HepG2 (cell line): Measurements from ENCODE around the gene LCK. TPM values are rescaled to one million over a fixed set of nuclear protein-coding genes. Genes with fewer than 3 reads are reported as not detected.

Experiments
- ARNT2 ChIP-seq: sonication (generic); formaldehyde crosslinking; IDR thresholded peaks from 2 replicates; pipeline ENCODE4 v1.8.0; 2022; ENCODE audit warnings: mild to moderate bottlenecking, low read depth, missing genetic modification reagents, moderate library complexity
- ATAD3A ChIP-seq: sonication (generic); formaldehyde crosslinking; IDR thresholded peaks from 2 replicates; pipeline ENCODE4 v1.4.0; 2020; ENCODE audit warnings: missing genetic modification reagents
- CBX2 ChIP-seq, 2 experiments: fragments of 200-600 bp in 1 of 2; sonication (generic); formaldehyde crosslinking in 1 of 2; IDR thresholded peaks; 2 replicates each; pipeline versions ENCODE4 v1.7.0 to v1.8.1; 2018 to 2022; ENCODE audit warnings: low read depth in 2 of 2, low read length in 1 of 2, mild to moderate bottlenecking in 1 of 2, missing genetic modification reagents in 1 of 2
- CENPT ChIP-seq: sonication (generic); formaldehyde crosslinking; IDR thresholded peaks from 2 replicates; pipeline ENCODE4 v1.8.0; 2022; ENCODE audit warnings: low read depth, mild to moderate bottlenecking, moderate library complexity, missing genetic modification reagents
- HNF1A ChIP-seq, 2 experiments: sonication (generic) in 1 of 2; formaldehyde crosslinking in 1 of 2; IDR thresholded peaks; 2 replicates each; pipeline versions ENCODE4 v1.4.0 to v1.6.1; 2016 to 2020; ENCODE audit warnings: borderline replicate concordance in 1 of 2, low read depth in 1 of 2, mild to moderate bottlenecking in 1 of 2, missing genetic modification reagents in 1 of 2
- KLF13 ChIP-seq: sonication (generic); formaldehyde crosslinking; IDR thresholded peaks from 2 replicates; pipeline ENCODE4 v1.4.0; 2020; ENCODE audit warnings: mild to moderate bottlenecking, missing genetic modification reagents
- MATR3 ChIP-seq: sonication (generic); formaldehyde crosslinking; IDR thresholded peaks from 2 replicates; pipeline ENCODE4 v1.4.0; 2020; ENCODE audit warnings: missing genetic modification reagents
- RBFOX2 ChIP-seq: fragments of 200-400 bp; formaldehyde crosslinking; IDR thresholded peaks from 2 replicates; pipeline ENCODE4 v1.6.1; 2017; ENCODE audit warnings: low read depth, mild to moderate bottlenecking, low read length
- SAFB2 ChIP-seq: sonication (generic); formaldehyde crosslinking; IDR thresholded peaks from 2 replicates; pipeline ENCODE4 v1.5.1; 2020; ENCODE audit warnings: missing genetic modification reagents, low read depth, mild to moderate bottlenecking, borderline replicate concordance
- SETDB1 ChIP-seq: sonication (generic); formaldehyde crosslinking; IDR thresholded peaks from 2 replicates; pipeline ENCODE4 v1.5.1; 2020; ENCODE audit warnings: missing genetic modification reagents, mild to moderate bottlenecking, borderline replicate concordance
- SMAD3 ChIP-seq: sonication (generic); formaldehyde crosslinking; IDR thresholded peaks from 2 replicates; pipeline ENCODE4 v1.4.0; 2020; ENCODE audit warnings: missing genetic modification reagents
- SP2 ChIP-seq: sonication (generic); formaldehyde crosslinking; IDR thresholded peaks from 2 replicates; pipeline ENCODE4 v1.5.1; 2020; ENCODE audit warnings: mild to moderate bottlenecking, missing genetic modification reagents
- STAG1 ChIP-seq: sonication (generic); formaldehyde crosslinking; IDR thresholded peaks from 2 replicates; pipeline ENCODE4 v1.4.0; 2020; ENCODE audit warnings: missing genetic modification reagents
- TAF1 ChIP-seq: sonication (generic); formaldehyde crosslinking; IDR thresholded peaks from 2 replicates; pipeline ENCODE4 v1.4.0; 2020; ENCODE audit warnings: missing genetic modification reagents
- TMF1 ChIP-seq: sonication (generic); formaldehyde crosslinking; IDR thresholded peaks from 2 replicates; pipeline ENCODE4 v1.8.1; 2022; ENCODE audit warnings: low read depth, missing genetic modification reagents
- ZFP37 ChIP-seq: sonication (generic); formaldehyde crosslinking; IDR thresholded peaks from 2 replicates; pipeline ENCODE4 v1.4.0; 2020; ENCODE audit warnings: missing genetic modification reagents, borderline replicate concordance
- ZNF3 ChIP-seq: IDR thresholded peaks from 2 replicates; pipeline ENCODE4 v1.7.0; 2017; ENCODE audit warnings: inconsistent platforms
- ZNF468 ChIP-seq: sonication (generic); formaldehyde crosslinking; IDR thresholded peaks from 2 replicates; pipeline ENCODE4 v1.8.0; 2022; ENCODE audit warnings: mild to moderate bottlenecking, moderate library complexity, missing genetic modification reagents
- ZNF567 ChIP-seq: sonication (generic); formaldehyde crosslinking; IDR thresholded peaks from 2 replicates; pipeline ENCODE4 v1.8.1; 2023; ENCODE audit warnings: mild to moderate bottlenecking, missing genetic modification reagents, borderline replicate concordance
- ZNF569 ChIP-seq: sonication (generic); formaldehyde crosslinking; IDR thresholded peaks from 2 replicates; pipeline ENCODE4 v1.5.0; 2020; ENCODE audit warnings: mild to moderate bottlenecking, missing genetic modification reagents, moderate library complexity, borderline replicate concordance
- ZNF572 ChIP-seq: sonication (generic); formaldehyde crosslinking; IDR thresholded peaks from 2 replicates; pipeline ENCODE4 v1.5.1; 2020; ENCODE audit warnings: mild to moderate bottlenecking, missing genetic modification reagents
- ZNF619 ChIP-seq: sonication (generic); formaldehyde crosslinking; IDR thresholded peaks from 2 replicates; pipeline ENCODE4 v1.4.0; 2020; ENCODE audit warnings: mild to moderate bottlenecking, missing genetic modification reagents
- polyA plus RNA-seq, 8 experiments: library from polyadenylated mRNA; depleted of rRNA in 3 of 8; stranded (reverse) in 7 of 8; unstranded in 1 of 8; fragments of >200 nt; fragmentation: Illumina TruSeq in 4 of 8; extraction: Trizol in 4 of 8; gene quantifications; 2 replicates each; pipeline versions ENCODE4 v1.2.1 to v1.2.3, GENCODE V29; 2011 to 2016; ENCODE audit warnings: low read depth in 4 of 8, missing spikeins in 1 of 8, mixed read lengths in 1 of 8; ENCODE audit not compliant: insufficient read depth in 1 of 8
- total RNA-seq, 5 experiments: library from RNA; depleted of rRNA; stranded (reverse); fragments of >200 nt; fragmentation: Illumina TruSeq; extraction: Trizol; gene quantifications; 2 replicates each; pipeline ENCODE4 v1.2.3, GENCODE V29; 2016; ENCODE audit warnings: low read depth in 1 of 5
- TF ChIP-seq, protein P1 (sequence below): IDR thresholded peaks from 2 replicates; pipeline ENCODE4 v1.6.1; 2018; ENCODE audit warnings: missing genetic modification reagents
- TF ChIP-seq, protein P2 (sequence below): sonication (generic); formaldehyde crosslinking; IDR thresholded peaks from 2 replicates; pipeline ENCODE4 v1.8.1; 2023; ENCODE audit warnings: mild to moderate bottlenecking, missing genetic modification reagents

Gene LCK
- total and polyA plus RNA-seq, 2 of the 13 experiments (the other 11 are each of a cell fraction or from before 2014, with no cell fraction given), result 0.93 to 1.8 TPM

GRCh38 chr1:32291708-32292538 is 40.9 kb downstream of the LCK start, which contains the start of gene HDAC1 (continued):
- no peak for TF ChIP-seq SMAD3 (CRISPR knock-in tag)
- no peak for TF ChIP-seq ZNF3
- TF ChIP-seq ZNF569 (CRISPR knock-in tag), result no peak
- no peak for TF ChIP-seq HNF1A (IDR thresholded peaks at IDR 0.05; ENCODE audit: low read depth)
- TF ChIP-seq HNF1A (CRISPR knock-in tag; IDR thresholded peaks at IDR 0.05; ENCODE audit: borderline replicate concordance), result 0 out of 2 replicates have a peak, but pooled peaks have one; percentile 35
- TF ChIP-seq, protein P1, sequence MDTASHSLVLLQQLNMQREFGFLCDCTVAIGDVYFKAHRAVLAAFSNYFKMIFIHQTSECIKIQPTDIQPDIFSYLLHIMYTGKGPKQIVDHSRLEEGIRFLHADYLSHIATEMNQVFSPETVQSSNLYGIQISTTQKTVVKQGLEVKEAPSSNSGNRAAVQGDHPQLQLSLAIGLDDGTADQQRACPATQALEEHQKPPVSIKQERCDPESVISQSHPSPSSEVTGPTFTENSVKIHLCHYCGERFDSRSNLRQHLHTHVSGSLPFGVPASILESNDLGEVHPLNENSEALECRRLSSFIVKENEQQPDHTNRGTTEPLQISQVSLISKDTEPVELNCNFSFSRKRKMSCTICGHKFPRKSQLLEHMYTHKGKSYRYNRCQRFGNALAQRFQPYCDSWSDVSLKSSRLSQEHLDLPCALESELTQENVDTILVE (CRISPR knock-in tag), result peak; percentile 78
- TF ChIP-seq, protein P2, sequence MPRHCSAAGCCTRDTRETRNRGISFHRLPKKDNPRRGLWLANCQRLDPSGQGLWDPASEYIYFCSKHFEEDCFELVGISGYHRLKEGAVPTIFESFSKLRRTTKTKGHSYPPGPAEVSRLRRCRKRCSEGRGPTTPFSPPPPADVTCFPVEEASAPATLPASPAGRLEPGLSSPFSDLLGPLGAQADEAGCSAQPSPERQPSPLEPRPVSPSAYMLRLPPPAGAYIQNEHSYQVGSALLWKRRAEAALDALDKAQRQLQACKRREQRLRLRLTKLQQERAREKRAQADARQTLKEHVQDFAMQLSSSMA, result peak; percentile 71; the same call in 1 of the 2 replicates
- TF ChIP-seq SP2 (CRISPR knock-in tag), result peak; percentile 84
- peak; percentile 95 for TF ChIP-seq TAF1 (CRISPR knock-in tag)
- no peak for TF ChIP-seq KLF13 (CRISPR knock-in tag)
- no peak for TF ChIP-seq SETDB1 (CRISPR knock-in tag)
- no peak for TF ChIP-seq CENPT
- no peak for TF ChIP-seq ARNT2 (CRISPR knock-in tag)
- TF ChIP-seq ZNF468, result no peak
- TF ChIP-seq ZNF619 (CRISPR knock-in tag), result no peak
- 0 out of 2 replicates have a peak, but pooled peaks have one; percentile 31 for TF ChIP-seq TMF1
- no peak for TF ChIP-seq ZNF567
- TF ChIP-seq RBFOX2, result peak; percentile 84
- TF ChIP-seq ZFP37, result no peak
- no peak for TF ChIP-seq CBX2 (IDR thresholded peaks at IDR 0.05; ENCODE audit: low read depth, low read length)
- TF ChIP-seq CBX2 (CRISPR knock-in tag; IDR thresholded peaks at IDR 0.05; ENCODE audit: low read depth), result no peak
- no peak for TF ChIP-seq STAG1 (CRISPR knock-in tag)
- no peak for TF ChIP-seq ATAD3A
- no peak for TF ChIP-seq ZNF572
- peak; percentile 21; the same call in 1 of the 2 replicates for TF ChIP-seq SAFB2
- no peak for TF ChIP-seq MATR3 (CRISPR knock-in tag)
